SK-N-SH (cell line): ENCODE data around the gene ADAMTS15. TPM values are rescaled to one million over a fixed set of nuclear protein-coding genes. Genes with fewer than 3 reads are reported as not detected.

Experiments
- CTCF ChIA-PET: fragments of 300-600, 350-600 bp; formaldehyde crosslinking; extraction: SDS; loops from one replicate; lab custom pipeline; 2021; lab: Yijun Ruan, JAX
- POLR2A ChIA-PET: fragments of 350-600 bp; sonication (Branson Sonifier 250); formaldehyde crosslinking; extraction: SDS; loops from one replicate; lab custom pipeline; 2020; ENCODE audit warnings: antibody characterized with exemption, inconsistent platforms; lab: Yijun Ruan, JAX
- DNase-seq: peaks from one replicate; pipeline ENCODE4 v3.0.0; 2012
- H2AFZ ChIP-seq: fragments of 200-600 bp; sonication (generic); 2 replicates; pipeline ENCODE4 v1.8.1; 2016; ENCODE audit warnings: antibody characterized with exemption, mild to moderate bottlenecking, low read depth
- H3F3A ChIP-seq: fragments of 200-600 bp; sonication (generic); replicated peaks from 2 replicates; pipeline ENCODE3; 2016; ENCODE audit warnings: antibody characterized with exemption, mild to moderate bottlenecking; ENCODE audit not compliant: insufficient read depth
- H3K27ac ChIP-seq, 2 experiments: fragments of 200-500 bp in 1 of 2; fragments of 200-600 bp in 1 of 2; sonication (Bioruptor generic) in 1 of 2; sonication (generic), shearing (Covaris generic) in 1 of 2; 2 replicates each; pipeline versions ENCODE4 v1.5.1 to v1.6.1; 2014 to 2016; ENCODE audit warnings: low read depth in 2 of 2, inconsistent platforms in 1 of 2, low read length in 1 of 2, mild to moderate bottlenecking in 1 of 2, mixed read lengths in 1 of 2
- H3K27me3 ChIP-seq: fragments of 200-600 bp; sonication (generic), shearing (Covaris generic); 2 replicates; pipeline ENCODE4 v1.6.1; 2016; ENCODE audit warnings: mixed run types; ENCODE audit not compliant: insufficient read depth
- H3K36me3 ChIP-seq, 2 experiments: fragments of 200-500 bp in 1 of 2; fragments of 200-600 bp in 1 of 2; sonication (Bioruptor generic) in 1 of 2; sonication (generic) in 1 of 2; replicated peaks in 1 of 2; 2 replicates each; pipeline versions ENCODE3 to v1.5.1; 2014 to 2016; ENCODE audit warnings: low read length in 1 of 2, mild to moderate bottlenecking in 1 of 2; ENCODE audit not compliant: insufficient read depth in 2 of 2, control insufficient read depth in 1 of 2
- H3K4me1 ChIP-seq, 2 experiments: fragments of 200-500 bp in 1 of 2; fragments of 200-600 bp in 1 of 2; sonication (Bioruptor generic) in 1 of 2; sonication (generic), shearing (Covaris generic) in 1 of 2; 2 replicates each; pipeline versions ENCODE4 v1.5.1 to v1.6.1; 2014 to 2016; ENCODE audit warnings: low read depth in 1 of 2, low read length in 1 of 2, mixed run types in 1 of 2; ENCODE audit not compliant: insufficient read depth in 2 of 2, control insufficient read depth in 1 of 2
- H3K4me2 ChIP-seq: fragments of 200-600 bp; sonication (generic), shearing (Covaris generic); 2 replicates; pipeline ENCODE4 v1.6.1; 2017; ENCODE audit warnings: mixed run types
- H3K4me3 ChIP-seq, 2 experiments: fragments of 200-500 bp in 1 of 2; fragments of 200-600 bp in 1 of 2; sonication (Bioruptor generic) in 1 of 2; sonication (generic), shearing (Covaris generic) in 1 of 2; 2 replicates each; pipeline versions ENCODE4 v1.5.1 to v1.8.1; 2014 to 2016; ENCODE audit warnings: low read depth in 2 of 2, inconsistent platforms in 1 of 2, low read length in 1 of 2, mild to moderate bottlenecking in 1 of 2, mixed read lengths in 1 of 2, moderate library complexity in 1 of 2
- H3K79me2 ChIP-seq: fragments of 200-600 bp; sonication (generic); 2 replicates; pipeline ENCODE4 v1.8.1; 2017; ENCODE audit warnings: mild to moderate bottlenecking; ENCODE audit not compliant: insufficient read depth
- H3K9ac ChIP-seq: fragments of 200-600 bp; sonication (generic); 2 replicates; pipeline ENCODE4 v1.6.1; 2017; ENCODE audit warnings: mixed run types
- H3K9me2 ChIP-seq: fragments of 200-600 bp; sonication (generic); 2 replicates; pipeline ENCODE4 v1.6.1; 2017; ENCODE audit warnings: mixed run types
- H3K9me3 ChIP-seq: fragments of 200-600 bp; sonication (generic); 2 replicates; pipeline ENCODE4 v1.6.1; 2017; ENCODE audit warnings: mixed run types, mild to moderate bottlenecking, moderate library complexity
- H4K20me1 ChIP-seq: fragments of 200-600 bp; sonication (generic); 2 replicates; pipeline ENCODE4 v1.6.1; 2017; ENCODE audit warnings: mild to moderate bottlenecking, mixed run types; ENCODE audit not compliant: insufficient read depth
- CHD2 ChIP-seq: fragments of 150-350 bp; IDR thresholded peaks from 2 replicates; pipeline ENCODE4 v1.6.1; 2018; ENCODE audit warnings: low read length; ENCODE audit not compliant: partially characterized antibody
- CTCF ChIP-seq: fragments of 200-600 bp; sonication (generic); IDR thresholded peaks from 2 replicates; pipeline ENCODE4 v1.6.1; 2017; ENCODE audit warnings: antibody characterized with exemption, mild to moderate bottlenecking, moderate library complexity
- FOXJ3 ChIP-seq: sonication (generic); formaldehyde crosslinking; IDR thresholded peaks from 2 replicates; pipeline ENCODE4 v1.5.1; 2020; ENCODE audit warnings: mild to moderate bottlenecking, missing genetic modification reagents
- MXI1 ChIP-seq: IDR thresholded peaks from 2 replicates; pipeline ENCODE4 v1.6.1; 2012; ENCODE audit warnings: mild to moderate bottlenecking, low read depth, low read length, improper control_type of control experiment
- NFIC ChIP-seq: IDR thresholded peaks from 2 replicates; pipeline ENCODE4 v1.4.0; 2012; ENCODE audit warnings: borderline replicate concordance
- RFX5 ChIP-seq: IDR thresholded peaks from 2 replicates; pipeline ENCODE4 v1.6.1; 2012; ENCODE audit warnings: mild to moderate bottlenecking, improper control_type of control experiment, low read length
- TCF12 ChIP-seq: IDR thresholded peaks from 2 replicates; pipeline ENCODE4 v1.4.0; 2012
- WGBS: methylation state at CpG from one replicate; pipeline ENCODE4 v1.1.6; 2017; ENCODE audit warnings: low lambda C conversion rate; 5-methylcytosine and 5-hydroxymethylcytosine counted together
- polyA plus RNA-seq, 3 experiments: library from polyadenylated mRNA; depleted of rRNA; stranded (reverse); fragments of >200 nt; gene quantifications; 2 replicates each; pipeline ENCODE4 v1.2.3, GENCODE V29; 2012

ADAMTS15 gene
- polyA plus RNA-seq, 1 of the 3 experiments (the other 2 are of a cell fraction), result 1.1 TPM

GRCh38 chr11:130400781-130401483, 47.5 kb upstream of the ADAMTS15 start:
- peak overlapping the region in 1 of 2 experiments; percentile 20; a peak in 1 of 4 replicates for H3K27ac ChIP-seq
- CTCF ChIA-PET, result interaction anchor here (0.6 to 2.1 kb wide), 4 partner anchors 8 to 34 kb away, joined by 3 to 6 read pairs (median 5); no protein-coding TSS in a partner anchor

GRCh38 chr11:130402570-130402969, 45.9 kb upstream of the ADAMTS15 start:
- ChIA-PET CTCF (interaction anchor here (0.6 kb wide), 1 partner anchor 195 kb away, joined by 3 read pairs; no protein-coding TSS in a partner anchor), POLR2A (no interaction called here)
- H2AFZ ChIP-seq, result no peak overlapping the region
- no peaks in the 10 kb centered on the region for H3K79me2 ChIP-seq
- H3K36me3 ChIP-seq, result no peaks in the 10 kb centered on the region
- 92% methylated on average over 2 of the region's 2 CpGs for WGBS
- peaks cover 9 to 17% of the 10 kb centered on the region in 2 experiments; a peak in 3 of 4 replicates for H3K4me1 ChIP-seq
- no peaks in the 10 kb centered on the region; the same call in 1 of the 2 replicates for H3K27me3 ChIP-seq
- H3K9me3 ChIP-seq, result no peaks in the 10 kb centered on the region
- H3F3A ChIP-seq, result no peaks in the 10 kb centered on the region
- H3K4me3 ChIP-seq, result no peak overlapping the region
- H3K9ac ChIP-seq, result no peak overlapping the region
- no peaks in the 10 kb centered on the region for H4K20me1 ChIP-seq
- H3K4me2 ChIP-seq, result no peak overlapping the region; the same call in 1 of the 2 replicates
- H3K9me2 ChIP-seq, result no peaks in the 10 kb centered on the region
- no peak for TF ChIP-seq TCF12
- no peak for TF ChIP-seq CHD2
- no peak for TF ChIP-seq MXI1
- no peak for TF ChIP-seq CTCF
- no peak for TF ChIP-seq FOXJ3
- TF ChIP-seq, all 33 proteins: peak for 0
- no peak for DNase-seq
- peak overlapping the region in 1 of 2 experiments; percentile 40; a peak in 1 of 4 replicates for H3K27ac ChIP-seq

More at GRCh38 chr11:130400781-130401483, 47.5 kb upstream of the ADAMTS15 start:
- H3K79me2 ChIP-seq, result no peaks in the 10 kb centered on the region
- WGBS, result 79% methylated on average over 13 of the region's 13 CpGs
- POLR2A ChIA-PET, result no interaction called here
- no peak overlapping the region for H3K4me3 ChIP-seq
- peak overlapping the region; percentile 60; the same call in 1 of the 2 replicates for H2AFZ ChIP-seq
- no peaks in the 10 kb centered on the region for H4K20me1 ChIP-seq
- no peak overlapping the region for H3K9ac ChIP-seq
- H3K27me3 ChIP-seq, result no peaks in the 10 kb centered on the region; the same call in 1 of the 2 replicates
- no peaks in the 10 kb centered on the region for H3K9me2 ChIP-seq
- peak overlapping the region; percentile 49; the same call in 1 of the 2 replicates for H3K4me2 ChIP-seq
- no peaks in the 10 kb centered on the region for H3F3A ChIP-seq
- TF ChIP-seq NFIC (0 out of 2 replicates have a peak, but pooled peaks have one; percentile 10), TCF12 (peak; percentile 37; the same call in 1 of the 2 replicates), RFX5 (no peak)
- peaks cover 9 to 17% of the 10 kb centered on the region in 2 experiments; a peak in 3 of 4 replicates for H3K4me1 ChIP-seq
- no peaks in the 10 kb centered on the region for H3K9me3 ChIP-seq
- no peaks in the 10 kb centered on the region for H3K36me3 ChIP-seq
- no peak for DNase-seq
